Kasumi-1 (cell line): ENCODE data around the gene STK32B.
"Not testable (repeated sequence)": the region's sequence is repeated elsewhere in the genome, so short reads cannot be mapped to it uniquely, and the experiment has no call there.

Experiments used
- DNase-seq, 2 experiments: peaks; one replicate each; lab custom pipeline; 2025; lab: John Stamatoyannopoulos, UW

STK32B gene

DNA sequence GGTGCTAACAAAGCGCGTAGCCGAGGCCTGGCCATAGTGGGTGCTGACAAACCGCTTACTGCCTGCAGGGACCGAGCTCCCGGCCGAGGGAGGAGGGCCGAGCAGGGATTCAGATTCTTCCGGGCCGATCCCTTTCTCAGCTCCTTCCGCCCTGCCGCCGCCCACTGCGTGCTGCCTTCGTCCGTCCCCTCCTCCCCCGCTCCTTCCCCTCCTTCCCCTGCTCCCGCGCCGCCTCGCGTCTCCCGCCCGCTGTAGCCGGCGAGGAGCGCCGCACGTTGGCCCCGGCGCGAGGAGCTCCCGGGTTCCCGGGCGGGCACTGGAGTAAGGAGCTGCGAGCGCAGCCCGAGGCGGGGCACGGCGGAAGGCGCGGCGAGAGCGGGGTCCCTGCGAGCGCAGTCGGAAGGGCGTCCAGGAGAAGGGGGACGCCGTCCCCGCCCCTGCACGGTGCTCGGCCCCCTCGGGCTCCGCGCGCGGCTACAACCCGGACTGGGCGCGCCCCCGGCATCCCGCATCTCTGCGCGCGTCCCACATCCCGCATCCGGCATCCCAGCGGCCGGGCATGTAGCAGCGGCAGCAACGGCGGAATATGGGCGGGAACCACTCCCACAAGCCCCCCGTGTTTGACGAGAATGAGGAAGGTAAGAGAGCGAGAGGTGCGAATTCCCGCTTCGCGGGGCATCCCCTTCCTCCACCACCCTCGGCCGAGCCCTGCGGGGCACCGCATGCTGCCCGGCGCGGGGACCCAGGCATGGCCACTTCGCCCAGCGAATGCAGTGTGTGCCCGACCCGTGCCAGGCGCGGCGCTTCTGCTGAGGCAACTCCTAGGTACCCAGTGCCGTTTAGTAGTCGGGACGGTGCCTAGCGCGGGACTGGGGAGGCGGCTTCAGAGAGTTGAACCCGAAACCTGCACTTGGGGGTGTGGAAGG is at the start of gene STK32B:
Gene STK32B, plus strand, starts transcription at position 203 of the 926 bp plus-strand sequence.
- DNase-seq, result peak; percentile 55 to 68

DNA sequence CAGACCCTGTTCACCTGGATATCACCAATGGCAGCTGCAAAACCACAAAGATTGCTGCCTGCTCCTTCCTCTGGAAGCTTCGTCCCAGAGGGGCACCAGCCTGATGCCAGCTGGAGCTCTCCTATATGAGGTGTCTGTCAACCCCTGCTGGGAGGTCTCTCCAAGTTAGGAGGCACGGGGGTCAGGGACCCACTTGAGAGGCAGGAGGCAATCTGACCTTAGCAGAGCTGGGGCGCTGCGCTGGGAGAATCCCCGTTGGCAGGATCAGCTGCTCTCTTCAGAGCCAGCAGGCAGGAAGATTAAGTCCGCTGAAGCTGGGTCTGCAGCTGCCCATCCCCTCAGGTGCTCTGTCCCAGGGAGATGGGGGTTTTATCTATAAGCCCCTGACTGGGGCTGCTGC is 49.6 kb upstream of the STK32B start:
- not testable (repeated sequence) for DNase-seq

GRCh38 chr4:5003372-5003857 is 47.9 kb upstream of the STK32B start:
- no peak for DNase-seq

- DNase-seq, result no peak
Measured at GRCh38 chr4:5003918-5004317, 47.4 kb upstream of the STK32B start.

GRCh38 chr4:5004496-5004895 is 46.8 kb upstream of the STK32B start:
- no peak for DNase-seq

DNA sequence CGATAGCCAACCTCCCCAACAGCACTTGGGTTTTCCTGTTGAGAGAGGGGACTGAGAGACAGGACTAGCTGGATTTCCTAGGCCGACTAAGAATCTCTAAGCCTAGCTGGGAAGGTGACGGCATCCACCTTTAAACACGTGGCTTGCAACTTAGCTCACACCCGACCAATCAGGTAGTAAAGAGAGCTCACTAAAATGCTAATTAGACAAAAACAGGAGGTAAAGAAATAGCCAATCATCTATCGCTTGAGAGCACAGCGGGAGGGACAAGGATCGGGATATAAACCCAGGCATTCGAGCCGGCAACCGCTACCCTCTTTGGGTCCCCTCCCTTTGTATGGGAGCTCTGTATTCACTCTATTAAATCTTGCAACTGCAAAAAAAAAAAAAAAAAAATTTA is 44.3 kb upstream of the STK32B start:
- not testable (repeated sequence) for DNase-seq

GRCh38 chr4:5009796-5010195 is 41.5 kb upstream of the STK32B start:
- no peak for DNase-seq

DNA sequence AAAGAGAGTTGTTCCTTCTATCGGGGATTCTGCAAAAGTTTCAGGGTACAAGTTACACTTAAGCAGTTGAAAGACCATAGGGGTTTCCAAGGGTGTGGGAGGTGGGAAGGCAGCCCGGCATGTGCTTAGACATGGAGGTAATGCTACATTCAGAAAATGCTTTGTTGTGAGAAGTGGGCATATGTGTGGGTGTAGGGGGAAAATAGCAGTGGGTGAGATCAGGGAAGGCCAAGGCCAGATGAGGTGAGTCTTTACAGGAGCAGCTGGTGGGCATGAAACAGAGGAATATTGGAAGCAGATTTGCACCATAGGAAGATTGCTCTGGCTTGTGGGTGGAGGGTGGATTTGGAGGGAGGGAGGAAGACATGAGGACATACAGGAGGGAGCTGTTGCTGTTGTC is 40.3 kb upstream of the STK32B start:
- DNase-seq, result no peak

DNA sequence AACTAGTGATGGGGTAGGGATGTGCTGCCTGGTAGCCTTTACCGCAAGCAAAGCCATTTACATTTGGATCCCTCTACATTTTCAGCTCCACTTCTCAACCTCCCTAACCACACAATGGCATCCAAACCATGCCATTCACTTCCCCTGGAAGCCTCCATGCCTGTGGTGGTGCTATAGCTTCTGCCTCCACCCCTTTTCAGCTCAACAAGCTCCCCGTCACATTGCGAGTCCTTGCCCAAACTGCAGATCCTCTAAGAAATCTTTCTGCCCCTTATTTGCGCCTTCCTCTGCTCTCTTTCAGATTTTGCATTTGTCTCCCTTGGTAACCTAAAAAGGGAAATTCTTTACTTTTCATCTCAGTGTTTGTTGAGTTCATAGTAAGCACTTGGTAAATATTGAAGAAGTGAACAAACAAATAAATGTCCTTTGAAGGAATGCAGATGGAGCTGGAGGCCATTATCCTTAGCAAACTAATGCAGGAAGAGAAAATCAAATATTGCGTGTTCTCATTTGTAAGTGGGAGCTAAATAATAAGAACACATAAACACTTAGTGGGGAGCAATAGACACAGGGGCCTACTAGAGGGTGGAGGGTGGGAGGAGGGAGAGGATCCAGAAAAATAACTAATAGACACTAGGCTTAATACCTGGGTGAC is 38.9 kb upstream of the STK32B start:
- no peak for DNase-seq

DNA sequence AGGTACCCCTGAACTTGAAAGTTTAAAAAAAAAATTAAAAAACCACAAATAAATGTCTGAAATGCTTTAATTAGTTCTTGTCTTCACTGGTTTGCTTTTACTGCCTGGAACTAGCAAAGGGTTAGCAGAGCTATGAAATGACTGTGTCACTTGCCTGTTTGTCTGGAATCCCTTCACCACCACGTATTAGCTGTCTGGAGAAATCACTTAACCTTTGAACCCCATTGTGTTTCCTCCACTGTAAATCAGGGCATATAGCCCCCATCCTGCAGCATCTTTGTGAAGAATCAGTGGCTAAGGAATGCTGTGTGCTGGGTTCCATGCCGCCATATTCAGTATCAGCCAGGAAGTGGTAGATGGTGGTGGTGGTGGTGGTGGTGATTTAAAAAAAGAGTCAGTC is 38.3 kb upstream of the STK32B start:
- DNase-seq, result no peak

DNA sequence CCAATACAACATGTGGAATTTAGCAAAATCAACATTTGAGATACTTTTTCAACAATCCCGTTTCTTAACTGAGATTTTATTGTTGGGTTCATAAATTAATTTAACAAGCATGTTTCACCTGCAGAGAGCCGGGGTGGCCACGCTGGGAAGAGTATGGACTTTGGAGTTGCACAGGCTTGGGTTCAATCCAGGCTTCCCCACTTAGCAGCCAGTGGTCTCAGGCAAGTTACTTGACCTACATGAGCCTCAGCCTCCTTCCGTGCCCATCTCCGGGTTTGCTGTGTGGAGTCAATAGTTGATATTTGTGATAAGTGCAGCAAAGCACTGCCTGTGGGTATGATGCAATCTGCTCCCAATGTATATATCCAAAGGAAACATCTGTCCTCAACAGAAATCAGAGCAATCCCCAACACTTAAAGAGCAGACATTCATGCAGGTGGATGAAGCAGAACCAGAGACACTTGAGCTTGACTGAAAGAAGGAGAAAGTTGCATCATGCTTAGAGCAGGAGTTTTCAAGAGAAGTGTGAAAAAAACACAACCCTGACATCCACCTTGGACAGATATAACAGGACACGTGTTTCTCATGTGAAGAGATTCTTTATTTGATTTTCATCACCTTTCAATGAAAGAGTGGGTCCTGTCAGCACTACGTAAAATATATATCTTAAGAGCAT is 37.1 kb upstream of the STK32B start:
- no peak for DNase-seq

DNA sequence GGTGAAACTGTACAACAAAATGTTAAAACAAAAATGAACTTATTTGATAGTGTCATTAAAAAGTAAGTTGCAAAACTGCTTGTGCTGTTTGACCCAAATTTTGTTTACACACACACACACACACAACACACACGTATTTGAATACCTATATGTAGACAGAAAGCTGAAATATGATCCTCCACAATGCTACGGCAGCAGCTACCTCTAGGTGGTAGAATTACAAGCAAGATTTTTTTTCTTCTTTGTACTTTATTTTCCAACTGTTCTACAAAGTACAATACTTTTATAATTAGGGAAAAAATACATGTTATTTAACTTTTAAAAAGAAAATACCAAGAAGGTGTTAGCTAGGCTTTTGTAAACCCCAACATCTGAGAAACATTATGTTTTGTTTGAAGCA is 33.2 kb upstream of the STK32B start:
- peak; percentile 38 to 66 for DNase-seq

DNA sequence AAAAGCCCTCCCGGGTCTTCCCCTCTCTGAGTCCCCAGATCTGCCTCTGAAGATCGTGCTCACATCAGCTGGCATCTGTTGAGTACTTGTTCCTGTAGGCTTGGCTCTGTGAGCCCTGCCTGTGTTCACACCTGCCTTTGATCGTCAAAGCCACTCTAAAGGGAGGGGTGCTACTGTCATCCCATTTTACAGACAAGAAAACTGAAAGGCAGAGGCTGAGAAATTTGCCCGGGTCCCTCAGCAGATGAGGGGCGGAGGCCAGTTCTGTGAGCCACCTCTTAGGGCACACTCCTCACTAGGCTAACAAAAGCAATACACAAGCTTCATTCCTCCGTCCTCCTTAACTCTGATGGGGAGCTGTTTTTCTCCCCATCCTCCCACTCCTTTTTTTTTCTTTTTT is 32.7 kb upstream of the STK32B start:
- peak in 1 of 2 experiments; percentile 32 for DNase-seq

GRCh38 chr4:5019274-5019673 is 32.0 kb upstream of the STK32B start, which contains the start of gene CYTL1:
Gene CYTL1 (minus strand): TSS chr4:5019458. CDS start chr4:5019445, 13 bp downstream.
- no peak for DNase-seq

DNA sequence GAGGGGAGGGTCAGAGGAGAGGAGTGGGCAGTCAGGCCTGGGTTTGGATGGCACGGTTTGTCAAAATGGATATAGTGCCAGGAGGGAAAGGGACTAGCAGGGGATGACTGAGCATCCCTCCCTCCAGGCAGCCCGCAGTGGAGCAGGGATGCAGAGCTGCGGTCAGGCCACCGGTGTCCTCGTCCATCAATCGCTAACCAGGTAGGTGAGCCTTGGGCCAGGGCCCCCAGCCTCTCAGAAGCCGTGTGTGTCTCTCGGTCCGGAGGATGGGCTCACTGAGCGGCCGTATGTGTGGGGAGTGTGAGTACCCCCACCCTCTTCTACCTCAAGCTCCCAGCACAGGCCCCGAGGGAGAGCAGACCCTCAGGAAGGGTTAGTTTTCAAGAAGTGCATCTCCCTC is 31.5 kb upstream of the STK32B start:
- no peak for DNase-seq

DNA sequence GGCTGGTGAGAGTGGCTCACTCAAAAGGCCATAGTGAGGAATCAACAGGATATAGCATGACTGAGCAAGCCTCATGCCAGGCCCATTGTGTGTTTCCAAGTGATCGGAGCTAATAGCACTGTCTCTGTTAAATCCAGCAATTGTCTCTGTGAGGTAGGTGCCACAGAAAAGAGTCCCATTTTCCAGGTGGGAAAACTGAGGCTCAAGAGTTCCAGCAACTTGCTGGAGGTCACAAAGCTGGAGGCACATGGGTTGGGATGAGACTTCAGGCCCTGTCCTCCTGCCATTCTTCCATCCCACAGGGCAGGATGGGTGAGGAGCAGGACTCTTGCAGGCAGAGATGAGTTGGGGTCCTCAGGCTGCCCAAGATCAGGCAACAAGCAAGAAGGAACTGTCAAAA is 30.9 kb upstream of the STK32B start:
- DNase-seq, result no peak

- DNase-seq, result no peak
Measured at GRCh38 chr4:5021546-5021945, 29.7 kb upstream of the STK32B start.

GRCh38 chr4:5024673-5025072 is 26.6 kb upstream of the STK32B start:
- no peak for DNase-seq

DNA sequence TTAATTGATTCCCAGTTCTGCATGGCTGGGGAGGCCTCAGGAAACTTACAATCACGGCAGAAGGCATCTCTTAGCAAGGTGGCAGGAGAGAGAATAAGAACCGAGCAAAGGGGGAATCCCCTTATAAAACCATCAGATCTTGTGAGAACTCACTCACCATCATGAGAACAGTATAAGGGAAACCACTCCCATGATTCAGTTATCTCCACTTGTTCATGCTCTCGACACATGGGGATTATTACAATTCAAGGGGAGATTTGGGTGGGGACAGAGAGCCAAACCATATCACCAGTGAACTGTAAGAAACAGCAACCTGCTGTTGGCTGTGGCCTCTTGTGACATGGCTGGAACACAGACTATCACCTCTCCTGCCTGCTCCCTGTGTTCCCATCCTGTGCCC is 24.9 kb upstream of the STK32B start:
- DNase-seq, result no peak

GRCh38 chr4:5027346-5027745 is 23.9 kb upstream of the STK32B start:
- DNase-seq, result no peak

GRCh38 chr4:5028480-5028879 is 22.8 kb upstream of the STK32B start:
- DNase-seq, result no peak

GRCh38 chr4:5029447-5029846 is 21.8 kb upstream of the STK32B start:
- DNase-seq, result no peak

DNA sequence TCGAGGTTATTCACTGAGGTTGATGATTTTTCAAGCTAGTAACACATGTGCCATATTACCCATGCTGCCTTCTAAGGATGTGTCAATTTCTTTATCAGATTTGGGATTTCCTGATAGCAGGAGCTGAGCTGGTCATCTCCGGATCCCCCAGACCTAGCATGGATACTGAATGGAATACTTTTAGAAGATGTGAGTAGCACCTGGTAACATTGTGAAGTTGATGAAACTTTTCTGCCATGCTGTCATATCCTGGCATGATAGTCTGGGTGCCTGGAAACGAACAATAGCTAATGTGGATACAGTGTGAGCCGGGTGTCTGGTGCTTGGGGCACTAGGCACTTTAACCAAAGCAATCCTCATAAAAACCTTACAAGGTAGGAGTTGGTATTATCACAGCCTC is 21.1 kb upstream of the STK32B start:
- DNase-seq, result no peak
